Parathyroid adenoma (tissue), 2 donors: ENCODE data around the gene GALNT17.

Experiments used
- H2AFZ ChIP-seq: fragments of 300-600 bp; sonication (generic); one replicate; pipeline ENCODE4 v1.7.0; 2017; ENCODE audit warnings: antibody characterized with exemption, mild to moderate bottlenecking
- H3K27ac ChIP-seq: fragments of 300-600 bp; sonication (generic); one replicate; pipeline ENCODE4 v1.7.0; 2017
- H3K27me3 ChIP-seq: fragments of 300-600 bp; sonication (generic); one replicate; pipeline ENCODE4 v1.7.0; 2017; ENCODE audit warnings: low read length; ENCODE audit not compliant: control insufficient read depth, insufficient read depth
- H3K36me3 ChIP-seq: fragments of 300-600 bp; sonication (generic); one replicate; pipeline ENCODE4 v1.7.0; 2017; ENCODE audit warnings: low read length; ENCODE audit not compliant: control insufficient read depth, insufficient read depth
- H3K4me1 ChIP-seq: fragments of 300-600 bp; sonication (generic); one replicate; pipeline ENCODE4 v1.7.0; 2017; ENCODE audit warnings: control low read depth
- H3K4me2 ChIP-seq: fragments of 300-600 bp; sonication (generic); one replicate; pipeline ENCODE4 v1.7.0; 2017; ENCODE audit warnings: low read length
- H3K4me3 ChIP-seq: fragments of 300-600 bp; sonication (generic); one replicate; pipeline ENCODE4 v1.7.0; 2017; ENCODE audit warnings: low read depth, low read length
- H3K79me2 ChIP-seq: fragments of 300-600 bp; sonication (generic); one replicate; pipeline ENCODE4 v1.7.0; 2017; ENCODE audit warnings: control low read depth
- H3K9ac ChIP-seq: fragments of 300-600 bp; sonication (generic); one replicate; pipeline ENCODE4 v1.7.0; 2017; ENCODE audit warnings: mild to moderate bottlenecking
- H3K9me3 ChIP-seq: fragments of 300-600 bp; sonication (generic); one replicate; pipeline ENCODE4 v1.7.0; 2017; ENCODE audit warnings: low read length; ENCODE audit not compliant: control insufficient read depth
- TF ChIP-seq, protein P1 (sequence below): fragments of 300-600 bp; sonication (generic); IDR thresholded peaks from one replicate; pipeline ENCODE4 v1.7.0; 2017; ENCODE audit warnings: antibody characterized with exemption, mild to moderate bottlenecking
- donor health status: primary hyperparathyroidism.

GALNT17 gene

DNA sequence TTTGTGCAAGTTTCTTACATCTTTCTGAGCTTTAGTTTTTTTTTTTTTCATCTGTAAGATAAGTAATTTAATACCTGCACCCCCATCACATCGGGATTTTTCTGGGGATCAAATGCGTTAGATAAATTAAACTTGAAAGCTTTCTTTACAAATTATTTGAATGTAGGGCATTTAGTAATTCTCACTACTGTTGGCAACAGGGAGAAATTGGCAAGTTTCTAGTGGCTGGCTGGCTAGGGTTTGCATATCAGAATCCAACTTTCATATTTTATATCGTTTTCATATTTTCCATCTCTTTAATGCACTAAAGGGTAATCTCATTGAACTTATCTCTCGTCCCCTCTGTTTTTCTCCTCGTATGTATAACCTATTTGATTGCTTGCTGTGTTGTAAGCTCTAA lies 412.9 kb downstream of the GALNT17 start:
- Histone ChIP-seq H3K4me2 (no peak overlapping the region), H3K9ac (no peak overlapping the region), H2AFZ (no peak overlapping the region), H3K27me3 (no peaks in the 10 kb centered on the region), H3K9me3 (no peaks in the 10 kb centered on the region), H3K79me2 (no peaks in the 10 kb centered on the region), H3K36me3 (no peaks in the 10 kb centered on the region), H3K4me3 (no peak overlapping the region), H3K27ac (no peak overlapping the region), H3K4me1 (no peaks in the 10 kb centered on the region)
- TF ChIP-seq, protein P1, sequence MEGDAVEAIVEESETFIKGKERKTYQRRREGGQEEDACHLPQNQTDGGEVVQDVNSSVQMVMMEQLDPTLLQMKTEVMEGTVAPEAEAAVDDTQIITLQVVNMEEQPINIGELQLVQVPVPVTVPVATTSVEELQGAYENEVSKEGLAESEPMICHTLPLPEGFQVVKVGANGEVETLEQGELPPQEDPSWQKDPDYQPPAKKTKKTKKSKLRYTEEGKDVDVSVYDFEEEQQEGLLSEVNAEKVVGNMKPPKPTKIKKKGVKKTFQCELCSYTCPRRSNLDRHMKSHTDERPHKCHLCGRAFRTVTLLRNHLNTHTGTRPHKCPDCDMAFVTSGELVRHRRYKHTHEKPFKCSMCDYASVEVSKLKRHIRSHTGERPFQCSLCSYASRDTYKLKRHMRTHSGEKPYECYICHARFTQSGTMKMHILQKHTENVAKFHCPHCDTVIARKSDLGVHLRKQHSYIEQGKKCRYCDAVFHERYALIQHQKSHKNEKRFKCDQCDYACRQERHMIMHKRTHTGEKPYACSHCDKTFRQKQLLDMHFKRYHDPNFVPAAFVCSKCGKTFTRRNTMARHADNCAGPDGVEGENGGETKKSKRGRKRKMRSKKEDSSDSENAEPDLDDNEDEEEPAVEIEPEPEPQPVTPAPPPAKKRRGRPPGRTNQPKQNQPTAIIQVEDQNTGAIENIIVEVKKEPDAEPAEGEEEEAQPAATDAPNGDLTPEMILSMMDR = no peak

DNA sequence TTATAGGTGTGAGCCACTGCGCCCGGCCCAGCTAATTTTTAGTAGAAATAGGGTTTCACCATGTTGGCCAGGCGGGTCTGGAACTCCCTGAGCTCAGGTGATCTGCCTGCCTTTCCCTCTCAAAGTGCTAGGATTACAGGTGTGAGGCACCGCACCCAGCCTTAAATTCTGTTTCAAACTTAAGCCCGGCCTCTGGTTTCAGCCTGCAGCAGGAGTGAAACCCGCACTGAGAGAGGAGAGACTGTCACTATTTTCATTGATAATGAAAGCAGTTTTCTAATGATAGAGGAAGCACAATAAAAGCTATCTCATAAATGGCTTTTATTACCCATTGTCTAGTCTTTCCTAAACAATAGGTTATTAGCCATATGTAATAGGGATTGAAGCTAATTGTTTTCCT lies 415.5 kb downstream of the GALNT17 start:
- Histone ChIP-seq H3K27me3 (no peaks in the 10 kb centered on the region), H3K9ac (no peak overlapping the region), H3K4me3 (no peak overlapping the region), H2AFZ (no peak overlapping the region), H3K4me1 (no peaks in the 10 kb centered on the region), H3K4me2 (no peak overlapping the region), H3K36me3 (no peaks in the 10 kb centered on the region), H3K79me2 (no peaks in the 10 kb centered on the region), H3K27ac (no peak overlapping the region), H3K9me3 (no peaks in the 10 kb centered on the region)
- TF ChIP-seq, protein P1 = no peak

DNA sequence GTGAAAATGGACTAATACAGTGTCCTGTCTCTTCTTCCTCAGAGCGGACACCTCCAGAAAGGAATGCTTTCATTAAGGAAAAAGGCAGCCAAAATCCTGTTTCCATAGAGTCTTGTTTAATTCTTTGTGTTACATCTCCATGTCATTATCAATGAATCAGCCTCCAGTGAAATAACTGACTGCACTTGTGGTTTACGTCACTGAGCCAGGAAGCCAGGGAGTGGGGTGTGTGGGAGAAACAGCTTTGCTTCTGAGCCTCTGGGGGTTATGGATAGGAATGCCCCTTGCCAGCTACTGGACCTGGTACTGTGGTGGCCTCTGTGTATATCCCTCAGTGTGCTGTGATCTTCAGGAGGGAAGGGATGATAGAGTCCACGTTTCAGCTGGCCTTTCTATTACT lies 416.8 kb downstream of the GALNT17 start:
- Histone ChIP-seq H2AFZ (no peak overlapping the region), H3K36me3 (no peaks in the 10 kb centered on the region), H3K27me3 (no peaks in the 10 kb centered on the region), H3K79me2 (no peaks in the 10 kb centered on the region), H3K9me3 (no peaks in the 10 kb centered on the region), H3K4me3 (no peak overlapping the region), H3K27ac (no peak overlapping the region), H3K4me2 (no peak overlapping the region), H3K9ac (no peak overlapping the region), H3K4me1 (no peaks in the 10 kb centered on the region)
- TF ChIP-seq, protein P1 = no peak

DNA sequence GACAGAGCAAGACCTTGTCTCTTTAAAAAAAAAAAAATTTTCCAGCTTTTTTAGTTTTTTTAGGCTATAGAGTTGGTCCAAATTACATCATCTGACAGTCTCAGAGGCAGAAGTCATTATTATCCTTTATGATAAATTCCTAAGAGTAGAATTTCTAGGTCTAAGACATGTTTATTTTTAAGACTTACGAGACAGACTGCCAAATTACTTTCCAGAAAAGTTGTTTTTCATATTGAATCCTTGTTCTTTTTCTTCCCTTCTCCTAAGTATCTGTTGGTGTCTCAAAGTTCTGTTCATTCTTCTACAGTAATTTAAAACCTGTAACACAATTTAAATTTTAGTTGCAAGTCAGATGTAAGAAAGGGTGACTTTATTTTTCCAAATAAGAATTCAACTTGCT lies 421.4 kb downstream of the GALNT17 start:
- no peaks in the 10 kb centered on the region for H3K4me1 ChIP-seq
- no peak overlapping the region for H3K4me3 ChIP-seq
- no peak overlapping the region for H3K9ac ChIP-seq
- H3K4me2 ChIP-seq = no peak overlapping the region
- H3K36me3 ChIP-seq = no peaks in the 10 kb centered on the region
- no peak overlapping the region for H2AFZ ChIP-seq
- H3K79me2 ChIP-seq = no peaks in the 10 kb centered on the region
- H3K27ac ChIP-seq = no peak overlapping the region
- TF ChIP-seq, protein P1 = no peak
- H3K9me3 ChIP-seq = no peaks in the 10 kb centered on the region
- no peaks in the 10 kb centered on the region for H3K27me3 ChIP-seq

DNA sequence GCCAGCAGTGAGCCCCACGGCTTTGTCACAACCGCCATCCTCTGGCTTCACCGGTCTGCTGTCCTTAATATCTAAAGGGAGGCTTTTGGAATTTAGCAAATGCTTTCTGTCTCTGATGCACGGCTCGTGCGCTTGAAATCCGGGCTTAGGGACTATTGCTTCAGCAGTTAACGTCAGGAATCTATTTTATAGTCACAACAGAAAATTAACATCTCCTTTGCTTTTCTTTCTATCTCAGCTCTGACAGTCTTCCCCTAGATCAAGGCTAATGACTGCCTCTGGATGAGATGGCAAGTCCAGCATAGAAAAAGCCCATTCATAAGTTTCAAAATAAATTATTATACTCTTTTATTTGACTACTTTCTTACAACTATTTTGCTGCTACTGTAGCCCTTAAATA lies 423.8 kb downstream of the GALNT17 start:
- Histone ChIP-seq H3K9ac (no peak overlapping the region), H3K4me3 (no peak overlapping the region), H2AFZ (no peak overlapping the region), H3K4me1 (no peaks in the 10 kb centered on the region), H3K27ac (no peak overlapping the region), H3K9me3 (no peaks in the 10 kb centered on the region), H3K36me3 (no peaks in the 10 kb centered on the region), H3K4me2 (no peak overlapping the region), H3K79me2 (no peaks in the 10 kb centered on the region), H3K27me3 (no peaks in the 10 kb centered on the region)
- TF ChIP-seq, protein P1 = no peak
